Endothelial cell of umbilical vein (primary cell): ENCODE results near the gene GIMAP7. TPM values are rescaled to one million over a fixed set of nuclear protein-coding genes. Genes with fewer than 3 reads are reported as not detected.

Source experiments
- BruUV-seq: library from RNA; stranded (reverse); fragments of 400-500 nt; replicated peaks from 2 replicates; lab custom pipeline; 2021; lab: Mats Ljungman, UMichigan
- CTCF ChIA-PET: fragments of 300-600, 350-600 bp; sonication (Branson Sonifier 250); formaldehyde crosslinking; loops from one replicate; lab custom pipeline; 2021; ENCODE audit warnings: antibody characterized with exemption, inconsistent platforms; lab: Charles Lee
- POLR2A ChIA-PET: fragments of 300-600, 350-600 bp; sonication (Branson Sonifier 250); formaldehyde crosslinking; loops from one replicate; lab custom pipeline; 2021; ENCODE audit warnings: antibody characterized with exemption, inconsistent platforms; lab: Charles Lee
- DNase-seq: peaks from one replicate; pipeline ENCODE4 v3.0.0-alpha.2; 2011; ENCODE audit warnings: low read depth, low spot score
- FAIRE-seq: peaks from 2 replicates; lab custom pipeline; 2011; peaks lifted over from hg19 to GRCh38; lab: Jason Lieb, UNC
- H2AFZ ChIP-seq: 2 replicates; pipeline ENCODE4 v1.6.0; 2012; ENCODE audit warnings: low read depth, low read length, control low read depth, inconsistent platforms
- H3K27ac ChIP-seq: 2 replicates; pipeline ENCODE4 v1.5.1; 2011; ENCODE audit warnings: low read depth, mild to moderate bottlenecking, control low read depth, low read length, moderate library complexity; ENCODE audit not compliant: insufficient read depth
- H3K27me3 ChIP-seq, 2 experiments: 2 replicates each; pipeline versions ENCODE4 v1.6.0 to v1.6.1; 2011; ENCODE audit warnings: low read length in 2 of 2, mixed read lengths in 1 of 2; ENCODE audit not compliant: control insufficient read depth in 2 of 2, insufficient read depth in 2 of 2
- H3K36me3 ChIP-seq, 2 experiments: 2 replicates in 1 of 2; 3 replicates in 1 of 2; pipeline ENCODE4 v1.5.1; 2011; ENCODE audit warnings: low read length in 2 of 2, mild to moderate bottlenecking in 1 of 2, moderate library complexity in 1 of 2; ENCODE audit not compliant: control insufficient read depth in 2 of 2, insufficient read depth in 2 of 2; ENCODE audit errors: extremely low read depth in 1 of 2
- H3K4me1 ChIP-seq: 3 replicates; pipeline ENCODE4 v1.5.1; 2011; ENCODE audit warnings: mild to moderate bottlenecking, low read length; ENCODE audit not compliant: control insufficient read depth, insufficient read depth; ENCODE audit errors: extremely low read depth
- H3K4me2 ChIP-seq: 2 replicates; pipeline ENCODE4 v1.6.1; 2011; ENCODE audit warnings: low read length, control low read depth, mixed read lengths; ENCODE audit not compliant: insufficient read depth
- H3K4me3 ChIP-seq, 3 experiments: fragments of 200-600 bp in 1 of 3; sonication (generic), shearing (Covaris generic) in 1 of 3; replicated peaks in 1 of 3; 2 replicates each; pipeline ENCODE4 v1.5.1; 2011 to 2016; ENCODE audit warnings: control low read depth in 3 of 3, low read length in 3 of 3, mild to moderate bottlenecking in 2 of 3, inconsistent platforms in 1 of 3, low read depth in 1 of 3, moderate library complexity in 1 of 3; ENCODE audit not compliant: insufficient read depth in 1 of 3
- H3K79me2 ChIP-seq: 2 replicates; pipeline ENCODE4 v1.6.0; 2012; ENCODE audit warnings: low read length, inconsistent platforms; ENCODE audit not compliant: control insufficient read depth, insufficient read depth
- H3K9ac ChIP-seq: replicated peaks from 2 replicates; pipeline ENCODE3; 2011; ENCODE audit warnings: low read length, control low read depth; ENCODE audit not compliant: insufficient read depth; ENCODE audit errors: extremely low read depth
- H3K9me1 ChIP-seq: replicated peaks from 3 replicates; pipeline ENCODE4 v1.6.0; 2011; ENCODE audit warnings: mild to moderate bottlenecking, low read length; ENCODE audit not compliant: control insufficient read depth, insufficient read depth; ENCODE audit errors: extremely low read depth
- H3K9me3 ChIP-seq: replicated peaks from 2 replicates; pipeline ENCODE4 v1.5.1; 2012; ENCODE audit warnings: low read length, inconsistent platforms; ENCODE audit not compliant: control insufficient read depth, insufficient read depth
- H4K20me1 ChIP-seq: replicated peaks from 2 replicates; pipeline ENCODE3; 2011; ENCODE audit warnings: mild to moderate bottlenecking, low read length; ENCODE audit not compliant: control insufficient read depth, insufficient read depth; ENCODE audit errors: extremely low read depth
- EZH2 ChIP-seq: IDR thresholded peaks from 2 replicates; pipeline ENCODE4 v1.6.1; 2012; ENCODE audit warnings: borderline replicate concordance, low read depth, mild to moderate bottlenecking, moderate library complexity, low read length, inconsistent platforms; ENCODE audit not compliant: severe bottlenecking
- FOS ChIP-seq: IDR thresholded peaks from 2 replicates; pipeline ENCODE4 v1.6.1; 2011; ENCODE audit warnings: mild to moderate bottlenecking, low read length, moderate library complexity, borderline replicate concordance; ENCODE audit not compliant: insufficient read depth
- GATA2 ChIP-seq: IDR thresholded peaks from 2 replicates; pipeline ENCODE4 v1.7.0; 2011; ENCODE audit warnings: low read depth, mild to moderate bottlenecking, moderate library complexity, mixed read lengths, low read length; ENCODE audit not compliant: insufficient read length, insufficient read depth
- JUN ChIP-seq: IDR thresholded peaks from 2 replicates; pipeline ENCODE4 v1.6.1; 2011; ENCODE audit warnings: borderline replicate concordance, low read depth; ENCODE audit not compliant: insufficient read length, insufficient read depth
- MAX ChIP-seq: IDR thresholded peaks from 2 replicates; pipeline ENCODE4 v1.6.1; 2011; ENCODE audit not compliant: insufficient read depth, insufficient read length
- MYC ChIP-seq: IDR thresholded peaks from one replicate; pipeline ENCODE4 v1.6.1; 2011; ENCODE audit warnings: mild to moderate bottlenecking, low read depth, low read length
- POLR2A ChIP-seq: IDR thresholded peaks from 2 replicates; pipeline ENCODE4 v1.6.1; 2012; ENCODE audit warnings: low read depth, mild to moderate bottlenecking, control low read depth, low read length
- POLR2AphosphoS5 ChIP-seq: IDR thresholded peaks from 2 replicates; pipeline ENCODE4 v1.6.1; 2012; ENCODE audit warnings: low read depth, mild to moderate bottlenecking, control low read depth, low read length, moderate library complexity; ENCODE audit not compliant: insufficient read depth
- dilution Hi-C: fragments of 300-500 bp; cut with MboI; formaldehyde crosslinking; loops from one replicate; pipeline ENCODE4 v1.15.0; 2019; ENCODE audit warnings: low sequenced_read_pairs; ENCODE audit not compliant: extremely low pct_ligation_motif_present
- intact Hi-C: fragments of 100-400 bp; cut with micrococcal nuclease; formaldehyde crosslinking; loops from one replicate; pipeline ENCODE4 v1.10.0; 2022
- polyA plus RNA-seq, 4 experiments: library from polyadenylated mRNA; depleted of rRNA in 3 of 4; stranded (reverse) in 3 of 4; unstranded in 1 of 4; fragments of >200 nt; gene quantifications; 2 replicates each; pipeline versions ENCODE4 v1.2.1 to v1.2.3, GENCODE V29; 2011 to 2012; ENCODE audit warnings: missing spikeins in 1 of 4
- total RNA-seq: library from RNA; stranded (reverse); gene quantifications from 2 replicates; pipeline ENCODE4 v1.2.3, GENCODE V29; 2021
- TF ChIP-seq, protein P1 (sequence below), 2 donors: IDR thresholded peaks; 1 replicate in 1 of 2; 2 replicates in 1 of 2; pipeline ENCODE4 v1.5.1; 2011; ENCODE audit warnings: low read length in 2 of 2, mild to moderate bottlenecking in 2 of 2, moderate library complexity in 2 of 2, control low read depth in 1 of 2, inconsistent platforms in 1 of 2, low read depth in 1 of 2; ENCODE audit not compliant: insufficient read depth in 1 of 2; ENCODE audit errors: extremely low read depth in 1 of 2

The GIMAP7 gene
- total and polyA plus RNA-seq, 2 donors (not counting 3 experiments of a cell fraction or from before 2014, with no cell fraction given): 42.4 to 43.4 TPM

DNA sequence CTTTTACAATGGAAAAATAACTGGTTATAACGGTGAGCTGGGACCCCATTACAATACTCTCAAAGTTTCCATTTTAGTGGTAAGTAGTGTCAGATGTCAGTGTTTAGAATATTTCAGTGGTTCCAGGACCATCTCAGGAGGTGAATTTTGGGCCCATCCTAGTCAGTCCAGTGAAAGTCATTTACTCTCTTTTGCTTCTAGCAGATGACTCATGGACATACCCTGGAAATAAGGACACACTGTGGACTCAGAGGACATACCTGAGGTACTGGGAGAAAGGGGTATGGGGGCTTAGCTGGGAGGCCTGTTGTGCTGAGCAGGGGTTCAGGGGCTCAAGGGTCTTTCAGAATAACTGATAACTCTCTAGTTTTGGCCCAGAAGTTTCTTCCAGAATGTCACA is 51.9 kb downstream of the GIMAP7 start:
- no peak for FAIRE-seq
- H3K36me3 ChIP-seq: peaks cover 0 to 9% of the 10 kb centered on the region in 2 experiments
- no peak overlapping the region for H3K4me3 ChIP-seq
- H3K4me2 ChIP-seq: no peak overlapping the region
- POLR2A ChIA-PET: interaction anchor here (0.7 to 1.6 kb wide), 5 partner anchors 20 to 188 kb away, joined by 3 to 5 read pairs (median 3); no protein-coding TSS in a partner anchor
- intact Hi-C loops: loop anchor here (10.0 kb wide), 2 partner anchors 192 to 418 kb away; partner anchors contain the start of gene ZNF775
- CTCF ChIA-PET: interaction anchor here (2.0 to 2.4 kb wide), 2 partner anchors 116 to 118 kb away, joined by 6 to 19 read pairs; partner anchors contain the start of gene GIMAP8
- TF ChIP-seq POLR2A (no peak), POLR2AphosphoS5 (no peak), EZH2 (no peak), MYC (no peak), MAX (no peak), JUN (no peak), GATA2 (no peak), FOS (no peak)
- TF ChIP-seq, protein P1, sequence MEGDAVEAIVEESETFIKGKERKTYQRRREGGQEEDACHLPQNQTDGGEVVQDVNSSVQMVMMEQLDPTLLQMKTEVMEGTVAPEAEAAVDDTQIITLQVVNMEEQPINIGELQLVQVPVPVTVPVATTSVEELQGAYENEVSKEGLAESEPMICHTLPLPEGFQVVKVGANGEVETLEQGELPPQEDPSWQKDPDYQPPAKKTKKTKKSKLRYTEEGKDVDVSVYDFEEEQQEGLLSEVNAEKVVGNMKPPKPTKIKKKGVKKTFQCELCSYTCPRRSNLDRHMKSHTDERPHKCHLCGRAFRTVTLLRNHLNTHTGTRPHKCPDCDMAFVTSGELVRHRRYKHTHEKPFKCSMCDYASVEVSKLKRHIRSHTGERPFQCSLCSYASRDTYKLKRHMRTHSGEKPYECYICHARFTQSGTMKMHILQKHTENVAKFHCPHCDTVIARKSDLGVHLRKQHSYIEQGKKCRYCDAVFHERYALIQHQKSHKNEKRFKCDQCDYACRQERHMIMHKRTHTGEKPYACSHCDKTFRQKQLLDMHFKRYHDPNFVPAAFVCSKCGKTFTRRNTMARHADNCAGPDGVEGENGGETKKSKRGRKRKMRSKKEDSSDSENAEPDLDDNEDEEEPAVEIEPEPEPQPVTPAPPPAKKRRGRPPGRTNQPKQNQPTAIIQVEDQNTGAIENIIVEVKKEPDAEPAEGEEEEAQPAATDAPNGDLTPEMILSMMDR (IDR thresholded peaks at IDR 0.05; ENCODE audit: extremely low read depth in 1 of 2, insufficient read depth in 1 of 2, low read depth in 1 of 2, low read length in 2 of 2): no peak
- H2AFZ ChIP-seq: no peak overlapping the region
- no TSS peak for BruUV-seq
- H3K27ac ChIP-seq: no peak overlapping the region
- H3K79me2 ChIP-seq: peaks cover 40% of the 10 kb centered on the region
- no peaks in the 10 kb centered on the region for H3K9me1 ChIP-seq
- peaks cover 60% of the 10 kb centered on the region for H3K4me1 ChIP-seq
- no peaks in the 10 kb centered on the region for H3K9me3 ChIP-seq
- dilution Hi-C loops: no loop called here
- no peak for DNase-seq
- H3K27me3 ChIP-seq: no peaks in the 10 kb centered on the region
- no peak overlapping the region for H3K9ac ChIP-seq
- H4K20me1 ChIP-seq: no peaks in the 10 kb centered on the region
